ENCODE data around the gene SH3D21. TPM values are rescaled to one million over a fixed set of nuclear protein-coding genes. Genes with fewer than 3 reads are reported as not detected.

SH3D21 gene
- total RNA-seq, 4 donors from 2014 or later, result 0.63 to 3.1 (median 1.4) TPM

DNA sequence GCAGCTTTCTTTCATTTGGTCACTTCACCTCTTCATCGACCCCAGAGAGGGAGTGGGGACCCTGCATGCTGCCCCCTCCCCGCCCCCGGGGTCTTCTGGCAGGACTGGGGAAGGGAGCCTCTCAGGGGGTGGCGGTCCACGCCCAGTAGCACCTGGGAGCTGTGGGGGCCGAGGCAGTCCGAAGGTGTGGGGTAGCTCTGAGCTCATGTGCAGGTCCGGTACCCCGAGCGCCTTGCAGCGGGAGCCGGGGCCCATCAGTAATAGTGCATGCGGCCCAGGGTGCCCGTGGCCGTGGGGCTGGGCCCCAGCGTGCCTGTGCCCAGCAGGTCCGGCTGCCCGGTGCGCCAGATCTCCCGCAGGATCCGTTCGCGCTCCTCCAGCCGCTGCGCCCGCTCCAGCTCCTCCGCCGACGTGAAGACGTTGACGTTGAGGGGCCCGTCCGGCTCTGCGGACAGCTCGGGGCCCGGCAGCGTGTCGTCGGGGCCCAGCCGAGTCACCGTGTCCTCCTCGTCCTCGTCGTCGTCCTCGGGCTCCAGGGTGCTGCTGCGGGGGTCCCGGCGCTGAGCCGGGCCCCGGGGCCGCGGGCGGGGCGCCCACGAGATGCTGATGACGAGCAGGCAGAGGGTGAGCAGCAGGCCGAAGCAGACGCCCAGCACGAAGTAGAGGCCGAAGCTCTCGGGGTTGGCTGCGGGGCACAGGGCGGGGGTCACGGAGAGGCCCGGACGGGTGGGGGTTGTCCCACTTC lies 16.0 kb downstream of the SH3D21 start:
- ATAC-seq (ENCODE audit: low FRiP score) (no peak), DNase-seq (ENCODE audit: low spot score) (no peak)
- TF ChIP-seq CTCF (IDR thresholded peaks at IDR 0.05), result no peak

DNA sequence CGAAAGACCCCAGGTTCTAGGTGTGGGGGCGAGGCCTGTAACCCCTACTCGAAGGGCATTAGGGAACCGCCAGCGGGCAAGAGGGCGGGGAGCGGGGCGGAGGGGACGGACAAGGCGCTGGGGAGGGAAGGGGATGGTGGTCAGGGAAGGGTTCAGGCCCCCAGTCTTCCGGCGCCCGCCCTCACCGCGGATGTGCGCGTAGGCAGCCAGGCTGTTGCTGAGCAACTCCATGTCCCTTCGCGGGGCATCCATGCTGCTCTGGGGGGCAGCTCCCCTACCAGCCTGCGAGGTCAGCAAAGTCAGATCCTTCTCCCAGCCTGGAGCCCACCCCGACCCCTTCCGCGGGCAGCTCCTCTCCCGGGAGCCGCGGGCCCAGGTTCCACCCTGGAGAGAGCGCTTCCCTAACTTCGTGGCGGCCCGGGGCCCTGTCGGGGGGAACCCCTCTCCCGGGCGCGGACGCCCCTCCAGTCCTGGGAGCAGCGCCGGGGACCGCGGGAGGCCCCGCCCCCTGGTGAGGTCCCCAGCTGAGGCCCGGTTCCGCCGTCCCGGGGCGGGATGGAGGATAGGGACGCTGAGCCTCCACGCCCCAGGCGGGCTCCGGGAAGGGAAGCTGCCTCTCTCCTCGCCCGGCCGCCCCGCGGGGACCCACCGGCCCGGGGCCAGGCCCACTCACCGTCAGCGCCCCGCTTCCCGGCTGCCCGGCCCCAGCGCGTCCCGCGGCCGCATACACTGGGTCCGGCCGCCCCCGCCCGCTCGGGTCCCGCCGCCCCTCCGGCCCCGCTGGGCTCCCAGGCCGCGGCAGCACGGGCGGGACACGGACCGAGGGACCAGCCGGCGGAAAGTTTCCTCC lies 16.8 kb downstream of the SH3D21 start:
- peak; percentile 55 for ATAC-seq (ENCODE audit: low FRiP score)
- TF ChIP-seq CTCF (IDR thresholded peaks at IDR 0.05), result no peak
- DNase-seq (ENCODE audit: low spot score), result no peak

- DNase-seq (ENCODE audit: low spot score) (no peak), ATAC-seq (ENCODE audit: low FRiP score) (peak; percentile 48)
- TF ChIP-seq CTCF (IDR thresholded peaks at IDR 0.05), result no peak
Measured at GRCh38 chr1:36323636-36324352, 17.6 kb downstream of the SH3D21 start, which contains the start of gene EVA1B. Gene EVA1B (minus strand): TSS chr1:36323645. CDS start chr1:36323037, 608 bp downstream.

DNA sequence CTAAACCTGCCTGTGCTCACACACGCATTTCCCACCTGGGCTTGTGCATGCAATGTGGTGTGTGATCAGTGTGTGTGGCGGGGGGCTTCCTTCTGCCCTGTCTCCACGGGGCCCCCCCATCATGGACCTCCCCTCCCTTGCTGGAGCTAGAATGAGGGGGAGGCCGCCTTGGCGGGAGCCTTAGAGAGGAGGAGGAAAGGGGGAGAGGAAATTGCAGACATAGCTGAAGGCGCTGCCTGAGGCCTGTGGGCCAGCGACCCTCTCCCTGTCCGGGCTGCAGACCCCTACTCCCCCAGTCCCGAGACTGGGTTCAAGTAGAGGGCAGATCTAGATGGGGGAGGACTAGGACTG lies 18.2 kb downstream of the SH3D21 start:
- no peak for TF ChIP-seq CTCF (IDR thresholded peaks at IDR 0.05)
- DNase-seq (ENCODE audit: low spot score), result no peak
- ATAC-seq (ENCODE audit: low FRiP score), result no peak

DNA sequence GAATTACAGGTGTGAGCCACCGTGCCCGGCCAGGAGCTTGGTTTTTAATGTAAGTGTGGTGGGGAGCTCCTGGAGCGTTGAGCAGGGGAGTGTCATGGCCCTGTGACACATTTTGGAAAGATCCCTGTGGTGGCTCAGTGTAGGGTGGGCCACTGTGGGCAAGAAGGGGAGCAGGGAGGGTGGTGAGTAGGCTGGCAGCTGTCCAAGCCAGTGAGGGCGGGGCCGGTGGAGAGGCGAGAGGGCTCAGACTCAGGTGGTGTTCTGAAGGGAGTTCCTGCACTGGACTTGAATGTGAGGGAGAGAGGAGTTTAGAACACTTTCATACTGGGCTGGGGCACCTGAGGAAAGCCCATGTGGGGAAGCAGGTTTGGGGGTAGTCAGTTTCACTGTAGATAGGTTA lies 20.3 kb downstream of the SH3D21 start:
- no peak for ATAC-seq (ENCODE audit: low FRiP score)
- TF ChIP-seq CTCF (IDR thresholded peaks at IDR 0.05), result no peak
- no peak for DNase-seq (ENCODE audit: low spot score)

DNA sequence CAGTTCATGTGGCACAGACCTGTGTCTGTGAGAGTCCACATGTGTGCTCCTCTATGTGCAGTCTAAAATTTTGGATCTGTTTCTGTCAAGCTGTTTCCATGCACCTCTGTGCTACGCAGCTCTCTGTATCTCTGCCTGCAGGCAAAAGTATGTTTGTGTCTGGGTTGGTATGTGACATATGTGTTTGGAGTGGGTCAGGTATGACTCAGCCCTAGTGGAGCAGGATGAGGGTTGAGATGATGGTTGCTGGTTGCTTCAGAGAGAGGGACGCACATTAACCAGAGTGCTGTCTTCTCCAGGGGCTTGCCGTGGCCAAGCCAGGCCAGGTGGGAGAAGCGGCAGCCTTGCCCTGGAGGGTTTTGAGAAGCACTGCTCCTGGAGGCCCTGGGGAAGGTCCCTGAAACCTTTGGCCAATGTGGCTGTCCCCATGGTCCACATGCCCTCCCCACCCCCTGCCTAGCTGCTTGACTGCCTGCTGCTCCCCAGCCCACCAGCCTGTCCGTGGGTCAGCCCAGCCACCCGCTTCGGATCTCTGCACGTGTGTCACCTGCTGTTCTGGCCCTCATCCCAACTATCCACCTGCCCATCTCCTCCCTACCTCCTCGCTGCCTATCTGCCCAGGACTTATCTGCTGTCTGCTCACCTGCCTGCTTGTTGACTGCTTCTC lies 21.4 kb downstream of the SH3D21 start:
- DNase-seq (ENCODE audit: low spot score) (no peak), ATAC-seq (ENCODE audit: low FRiP score) (no peak)
- no peak for TF ChIP-seq CTCF (IDR thresholded peaks at IDR 0.05)

Data from omental fat pad (tissue), 4 donors.